K562 (cell line): Measurements from ENCODE around the gene LDB2. TPM values are rescaled to one million over a fixed set of nuclear protein-coding genes. Genes with fewer than 3 reads are reported as not detected.

ENCODE experiments used
- ATAC-seq: fragments of 200-7000 bp; cut with Tn5 transposase; 3 replicates; pipeline ENCODE4 v1.9.1; 2020; ENCODE audit warnings: moderate library complexity
- BruUV-seq: library from RNA; stranded (reverse); fragments of 400-500 nt; replicated peaks from 2 replicates; lab custom pipeline; 2021; lab: Mats Ljungman, UMichigan
- CTCF ChIA-PET: fragments of 300-600 bp; formaldehyde crosslinking; extraction: SDS; loops from one replicate; lab custom pipeline; 2021; ENCODE audit warnings: low intra/inter-chr PET ratio; lab: Yijun Ruan, JAX
- POLR2A ChIA-PET: fragments of 300-600, 350-650 bp; sonication (Branson Sonifier 250); formaldehyde crosslinking; extraction: SDS; loops from one replicate; lab custom pipeline; 2021; ENCODE audit warnings: antibody characterized with exemption, inconsistent platforms; lab: Yijun Ruan, JAX
- DNase-seq, 4 experiments: peaks; one replicate each; pipeline versions ENCODE4 v3.0.0 to v3.0.0-alpha.2; 2011 to 2018; ENCODE audit warnings: low spot score in 3 of 4, mixed read lengths in 3 of 4; ENCODE audit errors: extremely low read depth in 1 of 4
- FAIRE-seq: peaks from 2 replicates; lab custom pipeline; 2011; peaks lifted over from hg19 to GRCh38; lab: Jason Lieb, UNC
- H2AFZ ChIP-seq: 2 replicates; pipeline ENCODE4 v1.6.0; 2011; ENCODE audit warnings: low read depth, low read length, control low read depth, inconsistent platforms
- H3K27ac ChIP-seq: fragments of 200-600 bp; 3 replicates; pipeline ENCODE4 v1.8.0; 2011; ENCODE audit warnings: low read depth, mild to moderate bottlenecking, control low read depth, inconsistent platforms, low read length, moderate library complexity, mixed read lengths; ENCODE audit errors: extremely low read depth
- H3K27me3 ChIP-seq, 2 experiments: fragments of 300-600 bp in 1 of 2; 2 replicates in 1 of 2; 3 replicates in 1 of 2; pipeline versions ENCODE4 v1.6.0 to v1.8.0; 2011; ENCODE audit warnings: inconsistent platforms in 2 of 2, low read length in 2 of 2, mild to moderate bottlenecking in 1 of 2, mixed read lengths in 1 of 2, moderate library complexity in 1 of 2; ENCODE audit not compliant: control insufficient read depth in 2 of 2, insufficient read depth in 2 of 2
- H3K36me3 ChIP-seq: fragments of 300-600 bp; 3 replicates; pipeline ENCODE4 v1.8.0; 2011; ENCODE audit warnings: mild to moderate bottlenecking, low read length, inconsistent platforms; ENCODE audit not compliant: control insufficient read depth, insufficient read depth
- H3K4me1 ChIP-seq, 2 experiments: fragments of 200-600 bp in 1 of 2; replicated peaks in 1 of 2; 2 replicates in 1 of 2; 3 replicates in 1 of 2; pipeline versions ENCODE4 v1.5.1 to v1.8.0; 2011; ENCODE audit warnings: inconsistent platforms in 2 of 2, low read length in 2 of 2, mild to moderate bottlenecking in 1 of 2, mixed read lengths in 1 of 2, moderate library complexity in 1 of 2; ENCODE audit not compliant: control insufficient read depth in 2 of 2, insufficient read depth in 2 of 2
- H3K4me2 ChIP-seq: 2 replicates; pipeline ENCODE4 v1.6.1; 2011; ENCODE audit warnings: low read length, control low read depth, inconsistent platforms, mixed read lengths; ENCODE audit not compliant: insufficient read depth
- H3K4me3 ChIP-seq: fragments of 200-600 bp; sonication (generic), shearing (Covaris generic); 2 replicates; pipeline ENCODE4 v1.5.1; 2016; ENCODE audit warnings: control low read depth, inconsistent platforms
- H3K79me2 ChIP-seq: fragments of 200-600 bp; 3 replicates; pipeline ENCODE4 v1.8.0; 2011; ENCODE audit warnings: low read length, inconsistent platforms; ENCODE audit not compliant: control insufficient read depth, insufficient read depth
- H3K9ac ChIP-seq, 2 experiments: 2 replicates each; pipeline versions ENCODE4 v1.6.0 to v1.6.1; 2011; ENCODE audit warnings: low read depth in 2 of 2, low read length in 2 of 2, control low read depth in 1 of 2, inconsistent platforms in 1 of 2, mild to moderate bottlenecking in 1 of 2, mixed read lengths in 1 of 2; ENCODE audit not compliant: insufficient read depth in 1 of 2
- H3K9me1 ChIP-seq: one replicate; pipeline ENCODE4 v1.6.0; 2011; ENCODE audit warnings: inconsistent platforms, mild to moderate bottlenecking, low read length, moderate library complexity; ENCODE audit not compliant: control insufficient read depth, insufficient read depth
- H3K9me3 ChIP-seq: replicated peaks from 2 replicates; pipeline ENCODE4 v1.5.1; 2011; ENCODE audit warnings: low read depth, low read length, inconsistent platforms; ENCODE audit not compliant: control insufficient read depth, insufficient read depth
- H4K20me1 ChIP-seq: replicated peaks from 2 replicates; pipeline ENCODE4 v1.6.1; 2011; ENCODE audit warnings: low read length, inconsistent platforms, mixed read lengths; ENCODE audit not compliant: control insufficient read depth, insufficient read depth
- CBFA2T3 ChIP-seq: fragments of 450-650 bp; IDR thresholded peaks from 2 replicates; pipeline ENCODE4 v1.6.1; 2017
- CREB1 ChIP-seq, 2 experiments: sonication (generic) in 1 of 2; formaldehyde crosslinking in 1 of 2; IDR thresholded peaks; 2 replicates each; pipeline versions ENCODE4 v1.6.1 to v1.8.0; 2012 to 2022; ENCODE audit warnings: inconsistent platforms in 1 of 2, mild to moderate bottlenecking in 1 of 2, missing genetic modification reagents in 1 of 2, moderate library complexity in 1 of 2
- ESRRA ChIP-seq: fragments of 450-650 bp; IDR thresholded peaks from 2 replicates; pipeline ENCODE4 v1.6.1; 2014; ENCODE audit warnings: low read depth, mild to moderate bottlenecking, moderate library complexity, borderline replicate concordance
- FOXP1 ChIP-seq: sonication (generic); formaldehyde crosslinking; IDR thresholded peaks from 2 replicates; pipeline ENCODE4 v1.8.0; 2022; ENCODE audit warnings: mild to moderate bottlenecking, missing genetic modification reagents
- LARP7 ChIP-seq: fragments of 450-650 bp; IDR thresholded peaks from 2 replicates; pipeline ENCODE4 v1.6.1; 2016
- TCF3 ChIP-seq: sonication (generic); formaldehyde crosslinking; IDR thresholded peaks from 2 replicates; pipeline ENCODE4 v1.4.0; 2020; ENCODE audit warnings: mild to moderate bottlenecking, missing genetic modification reagents
- THRB ChIP-seq: fragments of 450-650 bp; formaldehyde crosslinking; conservative IDR thresholded peaks from 2 replicates; pipeline ENCODE4 v1.4.0; 2022; ENCODE audit warnings: mild to moderate bottlenecking, missing genetic modification characterization
- ZKSCAN8 ChIP-seq: fragments of 200-800 bp; sonication (Bioruptor generic); IDR thresholded peaks from 2 replicates; pipeline ENCODE4 v1.6.1; 2016; ENCODE audit warnings: missing genetic modification characterization, missing compliant biosample characterization
- ZNF239 ChIP-seq: fragments of 250-450 bp; sonication (Bioruptor Pico); IDR thresholded peaks from 2 replicates; pipeline ENCODE4 v1.4.0; 2020; ENCODE audit warnings: mild to moderate bottlenecking
- ZNF644 ChIP-seq: fragments of 200-800 bp; sonication (Bioruptor generic); IDR thresholded peaks from 2 replicates; pipeline ENCODE4 v1.6.1; 2016; ENCODE audit warnings: low read depth, missing genetic modification characterization, missing compliant biosample characterization
- WGBS: fragments of 100-300 bp; shearing (Covaris generic); methylation state at CpG from one replicate; pipeline ENCODE4 v1.1.6; 2016; ENCODE audit warnings: low coverage, mixed read lengths; ENCODE audit not compliant: insufficient coverage; ENCODE audit errors: missing lambda C conversion rate; 5-methylcytosine and 5-hydroxymethylcytosine counted together
- in situ Hi-C: fragments of 300-500 bp; cut with MboI; formaldehyde crosslinking; loops from 4 replicates; pipeline ENCODE4 v1.15.0; 2018; ENCODE audit warnings: inconsistent platforms, mixed read lengths
- intact Hi-C: fragments of 100-400 bp; cut with micrococcal nuclease; formaldehyde crosslinking; loops from 2 replicates; pipeline ENCODE4 v1.14.2; 2022
- polyA plus RNA-seq, 8 experiments: library from polyadenylated mRNA; depleted of rRNA in 4 of 8; stranded (reverse) in 5 of 8; unstranded in 3 of 8; fragments of >200 nt; fragmentation: Nextera tagmentation in 2 of 8; fragmentation: Illumina TruSeq in 1 of 8; extraction: Ambion mirVana in 2 of 8; extraction: Trizol in 1 of 8; gene quantifications; 2 replicates each; pipeline versions ENCODE4 v1.2.1 to v1.2.3, GENCODE V29; 2011 to 2014; ENCODE audit warnings: inconsistent platforms in 1 of 8, missing spikeins in 1 of 8
- total RNA-seq, 7 experiments: library from RNA; depleted of rRNA in 6 of 7; stranded (reverse); fragments of >200 nt in 6 of 7; fragmentation: Illumina TruSeq in 2 of 7; extraction: Trizol in 2 of 7; gene quantifications; 2 replicates each; pipeline versions ENCODE4 v1.2.1 to v1.2.3, GENCODE V29; 2011 to 2021; ENCODE audit warnings: low replicate concordance in 1 of 7
- TF ChIP-seq, protein P1 (sequence below): fragments of 250-450 bp; sonication (Bioruptor Pico); IDR thresholded peaks from 2 replicates; pipeline ENCODE4 v1.4.0; 2020; ENCODE audit warnings: mild to moderate bottlenecking, moderate library complexity

The LDB2 gene
- total and polyA plus RNA-seq, 9 of the 15 experiments (the other 6 are each of a cell fraction or from before 2014, with no cell fraction given) = 0.10 to 0.20 TPM; not detected in 7

GRCh38 chr4:16537926-16538325, 360.5 kb downstream of the LDB2 start:
- CTCF ChIA-PET = no interaction called here
- DNase-seq (no peak), FAIRE-seq (no peak)
- WGBS = 0% methylated on average over 1 of the region's 1 CpG
- Histone ChIP-seq H3K36me3 (no peaks in the 10 kb centered on the region), H3K9ac (no peak overlapping the region), H3K4me1 (no peaks in the 10 kb centered on the region), H3K4me2 (no peak overlapping the region), H2AFZ (no peak overlapping the region), H3K27me3 (no peaks in the 10 kb centered on the region), H3K4me3 (no peak overlapping the region), H3K9me3 (no peaks in the 10 kb centered on the region)
- in situ Hi-C loops (no loop called here), intact Hi-C loops (no loop called here)
- POLR2A ChIA-PET = no interaction called here
- TF ChIP-seq TCF3 (CRISPR knock-in tag) = no peak
- TF ChIP-seq ESRRA = no peak
- TF ChIP-seq, protein P1, sequence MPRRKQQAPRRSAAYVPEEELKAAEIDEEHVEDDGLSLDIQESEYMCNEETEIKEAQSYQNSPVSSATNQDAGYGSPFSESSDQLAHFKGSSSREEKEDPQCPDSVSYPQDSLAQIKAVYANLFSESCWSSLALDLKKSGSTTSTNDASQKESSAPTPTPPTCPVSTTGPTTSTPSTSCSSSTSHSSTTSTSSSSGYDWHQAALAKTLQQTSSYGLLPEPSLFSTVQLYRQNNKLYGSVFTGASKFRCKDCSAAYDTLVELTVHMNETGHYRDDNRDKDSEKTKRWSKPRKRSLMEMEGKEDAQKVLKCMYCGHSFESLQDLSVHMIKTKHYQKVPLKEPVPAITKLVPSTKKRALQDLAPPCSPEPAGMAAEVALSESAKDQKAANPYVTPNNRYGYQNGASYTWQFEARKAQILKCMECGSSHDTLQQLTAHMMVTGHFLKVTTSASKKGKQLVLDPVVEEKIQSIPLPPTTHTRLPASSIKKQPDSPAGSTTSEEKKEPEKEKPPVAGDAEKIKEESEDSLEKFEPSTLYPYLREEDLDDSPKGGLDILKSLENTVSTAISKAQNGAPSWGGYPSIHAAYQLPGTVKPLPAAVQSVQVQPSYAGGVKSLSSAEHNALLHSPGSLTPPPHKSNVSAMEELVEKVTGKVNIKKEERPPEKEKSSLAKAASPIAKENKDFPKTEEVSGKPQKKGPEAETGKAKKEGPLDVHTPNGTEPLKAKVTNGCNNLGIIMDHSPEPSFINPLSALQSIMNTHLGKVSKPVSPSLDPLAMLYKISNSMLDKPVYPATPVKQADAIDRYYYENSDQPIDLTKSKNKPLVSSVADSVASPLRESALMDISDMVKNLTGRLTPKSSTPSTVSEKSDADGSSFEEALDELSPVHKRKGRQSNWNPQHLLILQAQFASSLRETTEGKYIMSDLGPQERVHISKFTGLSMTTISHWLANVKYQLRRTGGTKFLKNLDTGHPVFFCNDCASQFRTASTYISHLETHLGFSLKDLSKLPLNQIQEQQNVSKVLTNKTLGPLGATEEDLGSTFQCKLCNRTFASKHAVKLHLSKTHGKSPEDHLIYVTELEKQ (CRISPR knock-in tag) = no peak
- TF ChIP-seq ZNF239 = no peak
- TF ChIP-seq ZNF644 (tag) = no peak
- no peak for TF ChIP-seq ZKSCAN8
- TF ChIP-seq CBFA2T3 = no peak
- no peak for TF ChIP-seq CREB1 (IDR thresholded peaks at IDR 0.05)
- no peak for TF ChIP-seq CREB1 (CRISPR knock-in tag; IDR thresholded peaks at IDR 0.05)
- no peak for TF ChIP-seq LARP7
- TF ChIP-seq FOXP1 (CRISPR knock-in tag) = no peak
- no peak for TF ChIP-seq THRB (CRISPR knock-in tag)
- TF ChIP-seq, all 486 proteins: peak for 0
- no peak for ATAC-seq
- H4K20me1 ChIP-seq = no peaks in the 10 kb centered on the region
- no TSS peak for BruUV-seq
- H3K27ac ChIP-seq = no peak overlapping the region
- no peaks in the 10 kb centered on the region for H3K79me2 ChIP-seq
- H3K9me1 ChIP-seq = no peaks in the 10 kb centered on the region
